HEK293T (cell line): ENCODE results near the gene LYPD1.

Experiments
- CTCF ChIA-PET: fragments of 350-600 bp; formaldehyde crosslinking; extraction: SDS; loops from one replicate; lab custom pipeline; 2021; ENCODE audit warnings: antibody characterized with exemption, inconsistent platforms; lab: Yijun Ruan, JAX
- POLR2A ChIA-PET: fragments of 350-600 bp; formaldehyde crosslinking; extraction: SDS; loops from one replicate; lab custom pipeline; 2020; ENCODE audit warnings: antibody characterized with exemption, inconsistent platforms; lab: Yijun Ruan, JAX
- DNase-seq: peaks from one replicate; pipeline ENCODE4 v3.0.0; 2012; ENCODE audit warnings: mixed read lengths; ENCODE audit errors: extremely low spot score
- ARNT ChIP-seq: fragments of 450-650 bp; IDR thresholded peaks from 2 replicates; pipeline ENCODE4 v1.6.1; 2017; ENCODE audit warnings: mild to moderate bottlenecking
- BHLHE40 ChIP-seq: fragments of 450-650 bp; IDR thresholded peaks from 2 replicates; pipeline ENCODE4 v1.6.1; 2016; ENCODE audit warnings: mild to moderate bottlenecking, moderate library complexity, borderline replicate concordance
- CTBP1 ChIP-seq: fragments of 450-650 bp; IDR thresholded peaks from 2 replicates; pipeline ENCODE4 v1.6.1; 2016; ENCODE audit warnings: borderline replicate concordance
- ELF4 ChIP-seq: fragments of 450-650 bp; IDR thresholded peaks from 2 replicates; pipeline ENCODE4 v1.6.1; 2017; ENCODE audit warnings: antibody characterized with exemption
- FOXA1 ChIP-seq: fragments of 450-650 bp; IDR thresholded peaks from 2 replicates; pipeline ENCODE4 v1.6.1; 2016; ENCODE audit warnings: mild to moderate bottlenecking
- FOXK2 ChIP-seq: fragments of 450-650 bp; IDR thresholded peaks from 2 replicates; pipeline ENCODE4 v1.6.1; 2016; ENCODE audit warnings: mild to moderate bottlenecking
- FOXM1 ChIP-seq: fragments of 450-650 bp; IDR thresholded peaks from 2 replicates; pipeline ENCODE4 v1.6.1; 2017; ENCODE audit warnings: mild to moderate bottlenecking, borderline replicate concordance
- HDGF ChIP-seq: fragments of 450-650 bp; IDR thresholded peaks from 2 replicates; pipeline ENCODE4 v1.6.1; 2017; ENCODE audit warnings: antibody characterized with exemption, borderline replicate concordance
- L3MBTL2 ChIP-seq: fragments of 450-650 bp; conservative IDR thresholded peaks from 2 replicates; pipeline ENCODE4 v1.6.1; 2016; ENCODE audit warnings: mild to moderate bottlenecking
- LEF1 ChIP-seq: fragments of 450-650 bp; IDR thresholded peaks from 2 replicates; pipeline ENCODE4 v1.6.1; 2017; ENCODE audit warnings: mild to moderate bottlenecking, borderline replicate concordance
- NFRKB ChIP-seq: fragments of 450-650 bp; IDR thresholded peaks from 2 replicates; pipeline ENCODE4 v1.6.1; 2016; ENCODE audit warnings: mild to moderate bottlenecking, moderate library complexity
- PKNOX1 ChIP-seq: fragments of 450-650 bp; IDR thresholded peaks from 2 replicates; pipeline ENCODE4 v1.6.1; 2016
- SP1 ChIP-seq: fragments of 450-650 bp; IDR thresholded peaks from 2 replicates; pipeline ENCODE4 v1.6.1; 2017
- SUZ12 ChIP-seq: fragments of 450-650 bp; IDR thresholded peaks from 2 replicates; pipeline ENCODE4 v1.6.1; 2016; ENCODE audit warnings: mild to moderate bottlenecking
- TARDBP ChIP-seq: fragments of 450-650 bp; IDR thresholded peaks from 2 replicates; pipeline ENCODE4 v1.6.1; 2016
- ZNF384 ChIP-seq: fragments of 450-650 bp; IDR thresholded peaks from 2 replicates; pipeline ENCODE4 v1.6.1; 2016

Gene LYPD1

GRCh38 chr2:132598536-132598935 is 71.5 kb downstream of the LYPD1 start:
- ChIA-PET CTCF (no interaction called here), POLR2A (no interaction called here)
- TF ChIP-seq FOXM1 = no peak
- TF ChIP-seq SP1 = no peak
- TF ChIP-seq ZNF384 = no peak
- TF ChIP-seq LEF1 = no peak
- no peak for TF ChIP-seq FOXK2
- no peak for TF ChIP-seq SUZ12
- TF ChIP-seq FOXA1 = no peak
- no peak for TF ChIP-seq HDGF
- TF ChIP-seq L3MBTL2 = no peak
- TF ChIP-seq ARNT = no peak
- no peak for TF ChIP-seq BHLHE40
- TF ChIP-seq TARDBP = no peak
- no peak for TF ChIP-seq NFRKB
- TF ChIP-seq ELF4 = no peak
- TF ChIP-seq CTBP1 = no peak
- TF ChIP-seq PKNOX1 = no peak
- DNase-seq = no peak

- CTCF ChIA-PET = no interaction called here
- TF ChIP-seq TARDBP = no peak
- no peak for TF ChIP-seq SUZ12
- no peak for TF ChIP-seq CTBP1
- no peak for TF ChIP-seq PKNOX1
- TF ChIP-seq LEF1 = no peak
- no peak for TF ChIP-seq FOXM1
- TF ChIP-seq FOXK2 = no peak
- no peak for TF ChIP-seq ARNT
These were observed 72.2 kb downstream of the LYPD1 start for GRCh38 chr2:132597831-132598230.

GRCh38 chr2:132597166-132597565 is 72.8 kb downstream of the LYPD1 start:
- TF ChIP-seq HDGF (no peak), FOXK2 (no peak), SP1 (no peak), L3MBTL2 (no peak), CTBP1 (no peak)

More at GRCh38 chr2:132597831-132598230, 72.2 kb downstream of the LYPD1 start:
- POLR2A ChIA-PET = no interaction called here
- DNase-seq = no peak

GRCh38 chr2:132595693-132596092 is 74.3 kb downstream of the LYPD1 start:
- TF ChIP-seq SUZ12 (no peak), BHLHE40 (no peak), NFRKB (no peak), FOXA1 (no peak), HDGF (no peak), LEF1 (no peak), FOXK2 (no peak), L3MBTL2 (no peak), SP1 (no peak), ARNT (no peak), TARDBP (no peak), ELF4 (no peak), CTBP1 (no peak), FOXM1 (no peak), PKNOX1 (no peak)
- ChIA-PET CTCF (no interaction called here), POLR2A (no interaction called here)
- DNase-seq = no peak

More at GRCh38 chr2:132597166-132597565, 72.8 kb downstream of the LYPD1 start:
- no peak for DNase-seq
- ChIA-PET POLR2A (no interaction called here), CTCF (no interaction called here)

GRCh38 chr2:132595186-132595585 is 74.8 kb downstream of the LYPD1 start:
- ChIA-PET CTCF (no interaction called here), POLR2A (no interaction called here)
- TF ChIP-seq TARDBP (no peak), NFRKB (no peak), FOXM1 (no peak), LEF1 (no peak), HDGF (no peak), L3MBTL2 (no peak), FOXK2 (no peak), BHLHE40 (no peak), CTBP1 (no peak), ARNT (no peak), FOXA1 (no peak), ZNF384 (no peak), PKNOX1 (no peak), SUZ12 (no peak), SP1 (no peak), ELF4 (no peak)
- no peak for DNase-seq
